HG03571 (cell line): ENCODE measurements around the gene FBXW10.
"Not testable (repeated sequence)": the region's sequence is repeated elsewhere in the genome, so short reads cannot be mapped to it uniquely, and the experiment has no call there.

Source experiments
- ATAC-seq: cut with Tn5 transposase; IDR thresholded peaks from one replicate; pipeline ENCODE4 v1.9.1; 2021; ENCODE audit not compliant: unreplicated experiment

The FBXW10 gene, protein sequence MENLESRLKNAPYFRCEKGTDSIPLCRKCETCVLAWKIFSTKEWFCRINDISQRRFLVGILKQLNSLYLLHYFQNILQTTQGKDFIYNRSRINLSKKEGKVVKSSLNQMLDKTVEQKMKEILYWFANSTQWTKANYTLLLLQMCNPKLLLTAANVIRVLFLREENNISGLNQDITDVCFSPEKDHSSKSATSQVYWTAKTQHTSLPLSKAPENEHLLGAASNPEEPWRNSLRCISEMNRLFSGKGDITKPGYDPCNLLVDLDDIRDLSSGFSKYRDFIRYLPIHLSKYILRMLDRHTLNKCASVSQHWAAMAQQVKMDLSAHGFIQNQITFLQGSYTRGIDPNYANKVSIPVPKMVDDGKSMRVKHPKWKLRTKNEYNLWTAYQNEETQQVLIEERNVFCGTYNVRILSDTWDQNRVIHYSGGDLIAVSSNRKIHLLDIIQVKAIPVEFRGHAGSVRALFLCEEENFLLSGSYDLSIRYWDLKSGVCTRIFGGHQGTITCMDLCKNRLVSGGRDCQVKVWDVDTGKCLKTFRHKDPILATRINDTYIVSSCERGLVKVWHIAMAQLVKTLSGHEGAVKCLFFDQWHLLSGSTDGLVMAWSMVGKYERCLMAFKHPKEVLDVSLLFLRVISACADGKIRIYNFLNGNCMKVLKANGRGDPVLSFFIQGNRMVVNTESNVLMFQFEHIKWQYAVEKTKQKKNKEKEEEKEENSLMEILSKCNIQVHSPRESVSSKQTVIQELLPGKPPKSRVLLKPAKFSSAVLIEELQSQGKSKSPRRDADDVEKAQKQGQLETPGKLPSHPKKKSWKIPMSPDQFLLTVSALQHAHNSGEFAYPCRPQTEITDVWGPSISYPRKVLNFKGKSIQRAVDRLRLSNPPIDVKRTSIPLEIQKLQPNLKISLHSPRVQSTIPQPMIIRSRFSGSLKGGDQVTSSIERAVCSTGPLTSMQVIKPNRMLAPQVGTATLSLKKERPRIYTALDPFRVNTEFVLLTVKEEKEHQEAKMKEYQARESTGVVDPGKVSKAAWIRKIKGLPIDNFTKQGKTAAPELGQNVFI

GRCh38 chr17:18743699-18744421 is at the start of gene FBXW10:
Gene FBXW10, plus strand, starts transcription at chr17:18744054. Its CDS starts 191 bp downstream, at chr17:18744245.
- ATAC-seq, result not testable (repeated sequence)

DNA sequence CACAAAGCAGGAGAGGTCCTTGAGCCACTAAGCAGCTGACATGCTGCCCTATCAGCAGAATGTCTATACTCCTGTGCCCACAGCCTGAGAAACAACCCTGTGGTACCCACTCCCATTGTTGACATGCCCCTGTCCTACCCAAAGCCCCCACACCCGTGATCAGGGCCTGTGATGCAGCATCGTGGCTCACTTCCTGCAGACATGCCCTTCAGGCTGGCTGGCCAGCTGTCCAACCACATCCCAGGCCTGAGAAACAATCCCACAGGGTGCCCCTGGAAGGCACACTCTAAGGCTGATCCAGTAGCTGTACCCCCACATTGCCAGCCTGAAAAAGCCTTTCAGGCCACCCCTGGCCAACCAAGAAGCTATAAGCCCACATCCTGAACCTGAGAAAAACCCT is 48.7 kb upstream of the FBXW10 start:
- not testable (repeated sequence) for ATAC-seq

DNA sequence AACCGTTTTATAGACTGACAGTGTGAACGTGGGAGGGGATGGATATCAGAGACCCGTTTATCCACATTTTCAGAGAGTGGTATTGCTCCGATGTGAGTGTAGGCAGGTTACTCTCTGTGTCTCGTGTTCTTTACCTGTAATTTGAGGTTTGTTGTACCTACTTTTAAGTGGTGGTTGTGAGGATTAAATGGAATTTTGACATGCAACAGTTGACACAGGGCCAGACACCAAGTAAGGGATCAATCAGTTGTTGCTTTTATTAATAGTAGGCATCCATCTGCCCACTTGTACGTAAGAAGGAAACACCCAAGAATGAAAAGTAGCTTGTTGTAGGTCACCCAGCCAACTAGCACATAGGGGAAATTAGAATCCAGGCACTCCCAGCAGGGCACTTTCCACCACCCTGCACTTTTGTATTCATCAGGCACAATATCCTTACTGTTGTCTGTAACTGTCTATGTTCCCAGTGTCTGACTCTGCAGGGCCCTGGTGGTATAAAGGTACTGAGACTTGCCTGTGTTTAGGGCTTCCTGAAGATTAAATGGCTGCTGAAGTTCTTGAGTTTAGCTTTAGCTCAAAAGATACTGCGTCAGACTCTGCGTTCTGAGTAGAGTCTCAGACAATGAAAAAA is 45.3 kb upstream of the FBXW10 start:
- ATAC-seq, result not testable (repeated sequence)

DNA sequence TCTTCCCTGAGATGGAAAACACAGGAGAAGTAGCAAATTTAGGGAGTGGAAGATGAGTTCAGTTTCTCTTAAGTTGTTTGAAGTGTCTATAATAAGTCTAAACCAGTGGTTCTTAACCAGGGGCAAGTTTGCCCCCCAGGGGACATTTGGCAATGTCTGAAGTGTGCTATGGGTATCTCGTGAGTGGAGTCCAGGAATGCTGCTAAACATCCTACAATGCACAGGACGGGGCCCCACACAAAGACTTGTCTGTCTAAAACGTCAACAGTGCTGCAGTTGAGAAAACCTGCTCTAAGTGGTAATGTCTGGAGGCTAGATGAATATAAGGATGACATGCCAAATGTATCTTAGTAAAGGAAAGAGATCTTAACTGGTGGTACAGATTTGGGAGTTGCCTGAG is 37.9 kb upstream of the FBXW10 start:
- not testable (repeated sequence) for ATAC-seq

GRCh38 chr17:18708215-18708614 is 35.6 kb upstream of the FBXW10 start:
- ATAC-seq, result not testable (repeated sequence)

- not testable (repeated sequence) for ATAC-seq
Observed at GRCh38 chr17:18712354-18712999, 31.4 kb upstream of the FBXW10 start.

GRCh38 chr17:18718643-18719427 is 25.0 kb upstream of the FBXW10 start:
- not testable (repeated sequence) for ATAC-seq

DNA sequence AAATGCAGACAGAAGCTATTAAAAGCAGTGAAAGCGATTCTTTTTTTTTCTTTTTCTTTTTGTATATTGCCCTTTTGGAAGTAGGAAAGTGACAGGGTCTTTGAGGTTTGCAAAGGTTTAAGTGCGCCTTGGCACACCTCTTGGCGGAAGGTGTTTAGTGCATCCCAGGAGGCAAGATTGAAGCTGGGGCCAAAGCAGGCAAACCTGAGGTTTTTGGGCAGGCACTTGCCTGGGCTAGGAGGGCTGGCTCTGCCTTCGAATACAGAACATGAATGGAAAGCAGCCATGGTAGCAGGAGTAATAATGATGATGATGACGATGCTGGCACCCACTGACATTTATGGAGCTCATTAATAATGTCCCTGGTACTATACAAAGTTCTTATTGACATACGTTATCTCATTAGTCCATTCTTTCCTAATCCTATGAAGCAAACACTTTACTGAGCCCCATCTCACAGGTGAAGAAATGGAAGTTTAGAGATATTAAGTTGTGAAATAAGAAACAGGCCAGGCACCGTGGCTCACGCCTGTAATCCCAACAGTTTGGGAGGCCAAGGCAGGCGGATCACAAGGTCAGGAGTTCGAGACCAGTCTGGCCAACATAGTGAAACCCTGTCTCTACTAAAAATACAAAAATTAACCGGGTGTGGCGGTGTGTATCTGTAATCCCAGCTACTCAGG is 24.3 kb upstream of the FBXW10 start:
- not testable (repeated sequence) for ATAC-seq

DNA sequence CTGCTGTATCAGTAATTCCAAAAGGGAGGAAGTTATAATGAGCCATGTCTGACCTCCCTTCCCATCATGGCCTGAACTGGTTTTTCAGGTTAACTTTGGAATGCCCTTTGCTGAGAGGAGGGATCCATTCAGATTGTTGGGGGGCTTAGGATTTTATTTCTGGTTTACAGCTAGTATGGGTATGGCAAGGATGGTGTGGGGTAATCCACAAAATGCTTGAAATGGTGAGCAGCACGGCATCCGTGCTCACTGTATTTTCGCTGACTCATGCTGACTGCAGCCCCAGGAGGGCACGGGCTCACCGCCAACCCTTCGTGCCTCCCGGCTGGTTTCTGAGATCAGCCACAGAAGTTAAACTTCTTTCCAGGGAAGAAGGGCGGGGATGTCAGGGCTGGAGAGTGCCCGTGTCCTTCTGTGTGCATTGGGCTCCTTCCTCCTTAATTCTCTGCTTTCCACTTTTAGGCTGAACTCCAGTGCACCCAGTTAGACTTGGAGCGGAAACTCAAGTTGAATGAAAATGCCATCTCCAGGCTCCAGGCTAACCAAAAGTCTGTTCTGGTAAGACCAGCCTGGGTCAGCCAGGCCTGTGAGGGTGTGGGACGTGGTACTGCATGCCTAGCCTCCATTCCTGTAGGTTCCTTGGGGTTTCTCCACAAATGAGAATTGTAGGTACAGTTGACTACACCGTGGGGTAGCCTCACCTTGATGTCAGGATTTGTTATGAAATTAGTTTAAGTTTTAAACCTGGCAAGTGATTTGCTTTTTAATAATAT is 21.9 kb upstream of the FBXW10 start:
- ATAC-seq, result not testable (repeated sequence)

- ATAC-seq, result not testable (repeated sequence)
Observed at GRCh38 chr17:18722612-18723011, 21.2 kb upstream of the FBXW10 start.

GRCh38 chr17:18723509-18723908 is 20.3 kb upstream of the FBXW10 start:
- ATAC-seq, result not testable (repeated sequence)

GRCh38 chr17:18732438-18732837 is 11.4 kb upstream of the FBXW10 start:
- not testable (repeated sequence) for ATAC-seq

DNA sequence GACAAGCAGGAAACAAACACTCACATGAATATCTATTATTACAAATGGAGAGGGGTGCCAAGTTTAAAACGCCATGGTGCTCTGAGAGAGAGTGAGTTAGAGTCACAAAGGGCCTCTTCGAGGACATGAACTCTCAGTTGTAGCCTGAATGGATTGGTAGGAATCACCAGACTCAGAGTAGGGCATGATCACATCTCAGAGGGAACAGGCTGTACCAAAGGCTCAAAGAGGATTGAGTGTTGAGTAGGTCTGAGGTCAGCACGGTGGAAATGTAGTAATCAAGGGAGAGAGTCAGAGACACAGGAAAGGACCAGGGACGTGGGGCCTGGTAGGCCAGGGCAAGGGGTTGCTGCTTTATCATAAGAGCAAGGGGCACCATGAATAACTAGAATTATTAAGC is 10.5 kb upstream of the FBXW10 start:
- ATAC-seq, result not testable (repeated sequence)

DNA sequence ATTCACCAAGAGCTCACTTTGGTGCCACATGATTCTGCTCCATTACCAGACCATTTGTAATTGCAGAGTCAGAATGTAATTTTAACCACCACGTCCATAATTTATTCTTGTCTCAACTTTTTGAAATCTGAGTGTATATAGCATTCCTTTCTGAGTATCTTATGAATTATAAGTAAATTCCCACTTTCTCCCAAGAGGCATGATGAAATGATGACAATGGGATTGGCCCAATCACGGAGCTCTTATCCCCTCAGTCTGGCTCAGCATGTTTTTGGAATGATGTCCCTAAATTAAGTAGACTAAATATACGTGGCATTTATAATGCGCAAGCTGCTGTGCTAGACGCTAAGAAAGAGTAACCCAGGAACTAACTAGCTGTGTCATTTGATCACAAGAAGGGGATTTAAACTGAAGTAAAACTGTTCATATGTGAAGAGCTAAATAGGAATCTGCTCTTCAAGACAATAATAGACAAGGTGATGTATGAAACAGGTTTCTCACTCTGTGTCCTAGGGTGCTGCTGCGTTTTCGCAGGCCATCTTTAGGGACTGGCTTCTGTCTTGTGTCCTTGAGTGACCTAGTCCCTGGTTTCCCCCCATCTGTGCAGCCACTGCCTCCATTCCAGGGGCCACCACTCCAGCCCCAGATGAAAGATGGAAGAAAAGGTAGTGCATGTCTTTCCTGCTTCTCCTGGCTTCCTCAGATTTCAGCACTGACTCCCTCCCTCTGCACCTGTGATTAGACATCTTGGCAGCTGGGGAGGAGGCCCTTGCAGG is 4.0 kb upstream of the FBXW10 start:
- not testable (repeated sequence) for ATAC-seq

DNA sequence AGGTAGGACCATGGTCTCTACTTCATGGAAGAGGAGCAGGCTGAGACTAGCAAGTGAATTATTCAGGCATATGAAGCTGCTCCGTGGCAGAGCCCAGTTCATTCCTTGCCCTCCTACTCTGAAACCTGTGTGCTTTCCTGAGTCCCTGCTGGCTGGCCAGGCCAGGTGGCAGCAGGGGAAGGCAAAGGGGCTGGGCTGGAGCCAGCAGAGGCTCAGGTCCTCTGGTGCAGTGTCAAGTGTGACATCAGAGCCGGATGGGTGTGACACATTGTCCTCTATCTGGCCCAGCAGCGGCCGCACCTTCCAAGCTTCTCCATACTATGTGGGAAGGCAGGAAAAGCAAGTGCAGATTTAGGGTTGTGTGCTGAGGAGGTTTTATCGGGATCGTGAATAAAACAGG is 2.6 kb upstream of the FBXW10 start:
- ATAC-seq, result not testable (repeated sequence)

DNA sequence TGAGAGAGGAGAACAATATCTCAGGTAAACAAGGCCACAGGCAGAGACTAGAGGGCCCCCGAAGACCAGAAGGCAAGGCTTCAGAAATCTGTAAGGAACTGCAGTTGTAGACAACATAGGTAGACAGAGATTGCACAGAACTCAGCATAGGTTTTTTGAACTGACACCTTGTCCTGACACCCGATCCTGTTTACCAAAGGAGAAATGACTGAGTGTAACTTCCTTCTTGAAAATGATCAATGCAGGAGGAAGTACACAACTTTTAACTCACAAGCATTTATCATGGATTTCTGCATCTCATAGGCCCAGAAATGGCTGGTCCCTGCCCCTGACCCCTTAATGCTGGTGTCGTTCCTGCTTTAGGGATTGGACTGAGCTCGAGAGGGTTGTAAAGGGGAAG is 872 bp downstream of the FBXW10 start:
- ATAC-seq, result not testable (repeated sequence)

DNA sequence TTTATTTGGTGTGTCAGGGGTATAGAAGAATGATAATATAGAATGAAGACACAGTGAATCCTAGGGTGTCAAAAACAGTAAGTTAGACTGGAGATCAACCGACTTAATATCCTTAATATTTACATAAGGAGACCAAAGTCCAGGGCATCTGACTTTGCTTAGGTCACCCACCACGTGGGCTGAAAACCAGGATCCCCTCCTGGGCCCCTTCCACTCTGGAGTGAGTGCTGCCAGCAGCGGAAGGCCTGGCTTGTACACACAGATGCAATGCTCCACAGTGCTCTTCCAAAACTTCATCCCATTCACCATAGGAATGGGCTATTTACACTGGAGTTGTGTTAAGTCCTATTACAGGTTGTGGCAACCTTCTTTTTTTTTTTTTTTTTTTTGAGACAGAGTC is 2.7 kb downstream of the FBXW10 start:
- not testable (repeated sequence) for ATAC-seq
